Measurements from ENCODE around the gene TMEM209.
"Not testable (repeated sequence)": the region's sequence is repeated elsewhere in the genome, so short reads cannot be mapped to it uniquely, and the experiment has no call there.

The TMEM209 gene

DNA sequence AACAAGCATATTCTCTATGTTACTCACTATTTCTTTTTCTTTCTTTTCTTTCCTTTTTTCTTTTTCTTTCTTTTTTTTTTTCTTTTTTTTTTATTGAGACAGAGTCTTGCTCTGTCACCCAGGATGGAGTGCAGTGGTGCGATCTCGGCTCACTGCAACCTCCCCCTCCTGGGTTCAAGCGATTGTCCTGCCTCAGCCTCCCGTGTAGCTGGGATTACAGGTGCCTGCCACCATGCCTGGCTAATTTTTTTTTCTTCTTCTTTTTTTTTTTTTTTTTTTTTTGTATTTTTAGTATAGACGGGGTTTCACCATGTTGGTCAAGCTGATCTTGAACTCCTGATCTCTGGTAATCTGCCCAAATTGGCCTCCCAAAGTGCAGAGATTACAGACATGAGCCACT, 59.1 kb downstream of the TMEM209 start:
- H3K4me3 ChIP-seq (replicated peaks; ENCODE audit: insufficient read depth, low read length); H3K27ac ChIP-seq (replicated peaks); H3K27me3 ChIP-seq (ENCODE audit: insufficient read depth, poor library complexity, severe bottlenecking); DNase-seq (ENCODE audit: low read depth in 1 of 2, low spot score in 1 of 2): not testable (repeated sequence)

- H3K4me3 ChIP-seq (replicated peaks; ENCODE audit: insufficient read depth, low read length) = no peak overlapping the region
- no peak overlapping the region for H3K27ac ChIP-seq (replicated peaks)
- no peak for TF ChIP-seq GABPA (IDR thresholded peaks at IDR 0.05; ENCODE audit: low read depth)
- no peak for TF ChIP-seq REST (IDR thresholded peaks at IDR 0.05; ENCODE audit: insufficient replicate concordance, low read depth)
- no peak for TF ChIP-seq POLR2AphosphoS5 (IDR thresholded peaks at IDR 0.05; ENCODE audit: low read depth)
- TF ChIP-seq SPI1 (IDR thresholded peaks at IDR 0.05; ENCODE audit: borderline replicate concordance, low read depth) = no peak
- TF ChIP-seq, protein P1, sequence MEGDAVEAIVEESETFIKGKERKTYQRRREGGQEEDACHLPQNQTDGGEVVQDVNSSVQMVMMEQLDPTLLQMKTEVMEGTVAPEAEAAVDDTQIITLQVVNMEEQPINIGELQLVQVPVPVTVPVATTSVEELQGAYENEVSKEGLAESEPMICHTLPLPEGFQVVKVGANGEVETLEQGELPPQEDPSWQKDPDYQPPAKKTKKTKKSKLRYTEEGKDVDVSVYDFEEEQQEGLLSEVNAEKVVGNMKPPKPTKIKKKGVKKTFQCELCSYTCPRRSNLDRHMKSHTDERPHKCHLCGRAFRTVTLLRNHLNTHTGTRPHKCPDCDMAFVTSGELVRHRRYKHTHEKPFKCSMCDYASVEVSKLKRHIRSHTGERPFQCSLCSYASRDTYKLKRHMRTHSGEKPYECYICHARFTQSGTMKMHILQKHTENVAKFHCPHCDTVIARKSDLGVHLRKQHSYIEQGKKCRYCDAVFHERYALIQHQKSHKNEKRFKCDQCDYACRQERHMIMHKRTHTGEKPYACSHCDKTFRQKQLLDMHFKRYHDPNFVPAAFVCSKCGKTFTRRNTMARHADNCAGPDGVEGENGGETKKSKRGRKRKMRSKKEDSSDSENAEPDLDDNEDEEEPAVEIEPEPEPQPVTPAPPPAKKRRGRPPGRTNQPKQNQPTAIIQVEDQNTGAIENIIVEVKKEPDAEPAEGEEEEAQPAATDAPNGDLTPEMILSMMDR (IDR thresholded peaks at IDR 0.05; ENCODE audit: insufficient read depth, low read length) = no peak
- no peak for DNase-seq (ENCODE audit: low read depth in 1 of 2, low spot score in 1 of 2)
- no peaks in the 10 kb centered on the region for H3K27me3 ChIP-seq (ENCODE audit: insufficient read depth, poor library complexity, severe bottlenecking)
Measured at GRCh38 chr7:130145424-130146100, 59.6 kb downstream of the TMEM209 start.

DNA sequence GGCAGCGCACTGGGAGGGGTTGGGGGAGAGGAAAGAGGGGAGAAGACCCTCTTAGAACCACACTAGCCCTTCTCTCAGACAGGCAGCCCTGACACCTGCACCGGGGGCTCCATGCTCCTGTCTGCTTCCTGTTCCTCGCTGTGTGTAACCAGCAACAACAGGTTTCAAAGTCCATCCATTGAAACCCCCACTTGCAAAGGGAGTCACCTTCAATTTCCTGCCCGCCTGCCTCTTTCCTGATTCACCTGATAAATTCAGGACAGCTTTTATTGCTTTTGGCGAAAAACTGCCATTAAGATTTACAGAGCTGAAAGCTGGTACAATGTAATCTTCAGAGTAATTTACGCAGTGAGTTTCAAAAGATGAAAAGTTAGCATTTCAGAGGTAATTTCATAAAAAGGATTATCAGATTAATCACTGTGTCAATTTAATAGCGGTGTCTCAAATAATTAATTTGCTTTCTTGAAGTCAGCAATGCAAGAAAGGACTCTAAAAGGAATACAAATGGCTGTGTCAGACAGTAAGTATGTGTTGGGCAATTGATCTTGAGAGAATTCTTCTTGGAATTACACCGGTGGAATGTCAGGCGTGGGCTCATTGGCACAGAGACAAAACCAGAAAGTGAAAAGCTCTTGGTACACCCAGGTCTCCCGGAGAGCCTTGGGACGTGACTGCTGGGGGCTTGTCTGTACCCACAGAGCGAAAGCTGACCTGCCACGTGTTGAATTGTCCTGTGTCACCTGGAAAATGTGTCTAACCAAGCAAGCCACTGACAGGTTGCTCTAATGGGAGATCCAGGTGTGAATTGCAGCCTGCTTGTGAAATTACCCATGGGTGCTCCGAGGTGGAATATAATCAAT, 60.7 kb downstream of the TMEM209 start:
- H3K27ac ChIP-seq (replicated peaks) = no peak overlapping the region
- DNase-seq (ENCODE audit: low read depth in 1 of 2, low spot score in 1 of 2) = no peak
- TF ChIP-seq, protein P1 (IDR thresholded peaks at IDR 0.05; ENCODE audit: insufficient read depth, low read length) = no peak
- no peak for TF ChIP-seq POLR2AphosphoS5 (IDR thresholded peaks at IDR 0.05; ENCODE audit: low read depth)
- no peak overlapping the region for H3K4me3 ChIP-seq (replicated peaks; ENCODE audit: insufficient read depth, low read length)
- no peaks in the 10 kb centered on the region for H3K27me3 ChIP-seq (ENCODE audit: insufficient read depth, poor library complexity, severe bottlenecking)

DNA sequence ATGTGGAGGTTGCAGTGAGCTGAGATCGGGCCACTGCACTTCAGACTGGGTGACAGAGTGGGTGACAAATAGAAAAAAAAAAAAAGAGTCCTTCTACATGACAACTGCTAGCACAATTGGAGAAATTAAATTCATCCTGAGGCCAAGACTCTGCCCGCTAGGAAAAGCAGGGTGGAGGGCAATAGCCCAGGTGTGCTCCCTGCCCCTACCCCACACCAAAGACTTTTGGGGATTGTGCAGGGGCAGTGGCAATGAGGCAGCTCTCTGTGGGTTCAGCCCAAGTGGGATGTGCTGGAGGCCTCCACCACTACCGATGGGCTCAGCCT, 61.3 kb downstream of the TMEM209 start:
- H3K4me3 ChIP-seq (replicated peaks; ENCODE audit: insufficient read depth, low read length) = no peak overlapping the region
- TF ChIP-seq REST (IDR thresholded peaks at IDR 0.05; ENCODE audit: insufficient replicate concordance, low read depth) (no peak), SPI1 (IDR thresholded peaks at IDR 0.05; ENCODE audit: borderline replicate concordance, low read depth) (no peak), POLR2AphosphoS5 (IDR thresholded peaks at IDR 0.05; ENCODE audit: low read depth) (no peak), GABPA (IDR thresholded peaks at IDR 0.05; ENCODE audit: low read depth) (no peak)
- TF ChIP-seq, protein P1 (IDR thresholded peaks at IDR 0.05; ENCODE audit: insufficient read depth, low read length) = no peak
- no peaks in the 10 kb centered on the region for H3K27me3 ChIP-seq (ENCODE audit: insufficient read depth, poor library complexity, severe bottlenecking)
- no peak overlapping the region for H3K27ac ChIP-seq (replicated peaks)
- DNase-seq (ENCODE audit: low read depth in 1 of 2, low spot score in 1 of 2) = no peak

Data from HL-60 (cell line).